Measurements from ENCODE around the gene MTMR3. TPM values are rescaled to one million over a fixed set of nuclear protein-coding genes. Genes with fewer than 3 reads are reported as not detected.
"Not testable (repeated sequence)": the region's sequence is repeated elsewhere in the genome, so short reads cannot be mapped to it uniquely, and the experiment has no call there.

MTMR3 gene
- total RNA-seq, 2 experiments from 2014 or later: 17.6 to 22.2 TPM

DNA sequence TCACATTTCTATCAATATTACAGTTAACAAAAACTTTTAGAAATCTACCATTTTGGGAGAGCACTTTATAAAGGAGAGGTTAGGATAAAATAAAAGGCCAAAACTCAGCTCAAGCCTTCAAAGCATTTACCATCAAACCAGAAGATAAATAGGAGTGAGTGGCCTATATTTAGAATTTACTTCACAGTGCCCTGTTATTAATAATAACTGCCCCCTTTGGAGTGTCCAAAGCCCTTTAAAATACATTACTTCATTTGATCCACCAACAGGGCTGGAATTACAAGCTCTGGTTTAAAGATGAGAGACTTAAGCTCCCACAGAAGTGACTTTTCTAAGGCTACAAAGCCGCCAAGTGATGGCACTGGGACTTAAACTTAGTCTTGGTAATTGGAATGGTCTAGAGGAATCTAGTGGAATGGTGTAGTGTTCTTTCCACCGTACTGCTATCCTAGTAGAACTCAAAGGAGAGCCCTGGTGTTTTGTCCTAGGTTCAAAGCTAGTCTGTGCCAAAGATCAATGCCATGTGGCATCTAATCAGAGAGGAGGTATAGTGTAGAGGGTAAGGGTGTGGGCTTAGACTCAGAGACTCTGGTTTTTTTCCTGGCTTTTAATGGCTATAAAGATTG is 21.2 kb upstream of the MTMR3 start:
- no peaks in the 10 kb centered on the region for H3K36me3 ChIP-seq (ENCODE audit: insufficient read depth, low read length)
- intact Hi-C loops (cut with micrococcal nuclease; ENCODE audit: unreplicated experiment): no loop called here
- no peak for DNase-seq (ENCODE audit: low spot score)
- ChIA-PET CTCF (ENCODE audit: unreplicated experiment) (no interaction called here), POLR2A (interaction anchor here (0.6 to 1.4 kb wide), 3 partner anchors 15 to 1122 kb away, joined by 3 to 10 read pairs (median 3); no protein-coding TSS in a partner anchor)
- H3K27ac ChIP-seq (ENCODE audit: low read depth, low read length, poor library complexity, severe bottlenecking): no peak overlapping the region
- H3K9me2 ChIP-seq (ENCODE audit: insufficient read depth, low read length): no peaks in the 10 kb centered on the region
- no peaks in the 10 kb centered on the region for H4K20me1 ChIP-seq (ENCODE audit: insufficient read depth, low read length)
- H3K9me3 ChIP-seq (ENCODE audit: low read length): no peaks in the 10 kb centered on the region
- no peak overlapping the region for H3K4me2 ChIP-seq (ENCODE audit: low read length)
- no peak for TF ChIP-seq EZH2phosphoT487 (IDR thresholded peaks at IDR 0.05; ENCODE audit: borderline replicate concordance, low read depth, low read length)
- TF ChIP-seq, protein P1, sequence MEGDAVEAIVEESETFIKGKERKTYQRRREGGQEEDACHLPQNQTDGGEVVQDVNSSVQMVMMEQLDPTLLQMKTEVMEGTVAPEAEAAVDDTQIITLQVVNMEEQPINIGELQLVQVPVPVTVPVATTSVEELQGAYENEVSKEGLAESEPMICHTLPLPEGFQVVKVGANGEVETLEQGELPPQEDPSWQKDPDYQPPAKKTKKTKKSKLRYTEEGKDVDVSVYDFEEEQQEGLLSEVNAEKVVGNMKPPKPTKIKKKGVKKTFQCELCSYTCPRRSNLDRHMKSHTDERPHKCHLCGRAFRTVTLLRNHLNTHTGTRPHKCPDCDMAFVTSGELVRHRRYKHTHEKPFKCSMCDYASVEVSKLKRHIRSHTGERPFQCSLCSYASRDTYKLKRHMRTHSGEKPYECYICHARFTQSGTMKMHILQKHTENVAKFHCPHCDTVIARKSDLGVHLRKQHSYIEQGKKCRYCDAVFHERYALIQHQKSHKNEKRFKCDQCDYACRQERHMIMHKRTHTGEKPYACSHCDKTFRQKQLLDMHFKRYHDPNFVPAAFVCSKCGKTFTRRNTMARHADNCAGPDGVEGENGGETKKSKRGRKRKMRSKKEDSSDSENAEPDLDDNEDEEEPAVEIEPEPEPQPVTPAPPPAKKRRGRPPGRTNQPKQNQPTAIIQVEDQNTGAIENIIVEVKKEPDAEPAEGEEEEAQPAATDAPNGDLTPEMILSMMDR (conservative IDR thresholded peaks at IDR 0.05; ENCODE audit: low read length): no peak
- no peaks in the 10 kb centered on the region for H3K4me1 ChIP-seq (ENCODE audit: insufficient read depth, low read length, poor library complexity, severe bottlenecking)
- no peak overlapping the region for H2AFZ ChIP-seq (ENCODE audit: low read length)
- BruUV-seq (replicated peaks): no TSS peak
- no peak overlapping the region for H3K4me3 ChIP-seq (ENCODE audit: low read depth, low read length, poor library complexity, severe bottlenecking)
- H3K79me2 ChIP-seq (ENCODE audit: insufficient read depth, low read depth, low read length): no peaks in the 10 kb centered on the region

DNA sequence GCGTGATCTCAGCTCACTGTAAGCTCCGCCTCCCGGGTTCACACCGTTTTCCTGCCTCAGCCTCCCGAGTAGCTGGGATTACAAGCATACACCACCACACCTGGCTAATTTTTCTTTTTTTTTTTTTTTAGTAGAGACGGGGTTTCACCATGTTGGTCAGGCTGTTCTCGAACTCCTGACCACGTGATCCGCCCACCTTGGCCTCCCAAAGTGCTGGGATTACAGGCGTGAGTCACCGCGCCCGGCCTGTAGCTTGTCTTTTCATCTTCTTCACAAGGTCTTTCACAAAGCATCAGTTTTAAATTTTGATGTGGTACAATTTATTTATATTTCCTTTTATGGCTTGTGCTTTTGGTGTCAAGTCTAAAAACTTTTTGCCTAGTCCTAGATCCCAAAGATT is 17.4 kb upstream of the MTMR3 start:
- H3K4me1 ChIP-seq (ENCODE audit: insufficient read depth, low read length, poor library complexity, severe bottlenecking); intact Hi-C loops (cut with micrococcal nuclease; ENCODE audit: unreplicated experiment); H3K27ac ChIP-seq (ENCODE audit: low read depth, low read length, poor library complexity, severe bottlenecking); H4K20me1 ChIP-seq (ENCODE audit: insufficient read depth, low read length); H3K36me3 ChIP-seq (ENCODE audit: insufficient read depth, low read length); CTCF ChIA-PET (ENCODE audit: unreplicated experiment); H2AFZ ChIP-seq (ENCODE audit: low read length); H3K4me2 ChIP-seq (ENCODE audit: low read length); H3K9me2 ChIP-seq (ENCODE audit: insufficient read depth, low read length); H3K79me2 ChIP-seq (ENCODE audit: insufficient read depth, low read depth, low read length); H3K9me3 ChIP-seq (ENCODE audit: low read length); BruUV-seq (replicated peaks); H3K4me3 ChIP-seq (ENCODE audit: low read depth, low read length, poor library complexity, severe bottlenecking); DNase-seq (ENCODE audit: low spot score): not testable (repeated sequence)
- POLR2A ChIA-PET: interaction anchor here (0.7 kb wide), 1 partner anchor 113 kb away, joined by 3 read pairs; no protein-coding TSS in a partner anchor

DNA sequence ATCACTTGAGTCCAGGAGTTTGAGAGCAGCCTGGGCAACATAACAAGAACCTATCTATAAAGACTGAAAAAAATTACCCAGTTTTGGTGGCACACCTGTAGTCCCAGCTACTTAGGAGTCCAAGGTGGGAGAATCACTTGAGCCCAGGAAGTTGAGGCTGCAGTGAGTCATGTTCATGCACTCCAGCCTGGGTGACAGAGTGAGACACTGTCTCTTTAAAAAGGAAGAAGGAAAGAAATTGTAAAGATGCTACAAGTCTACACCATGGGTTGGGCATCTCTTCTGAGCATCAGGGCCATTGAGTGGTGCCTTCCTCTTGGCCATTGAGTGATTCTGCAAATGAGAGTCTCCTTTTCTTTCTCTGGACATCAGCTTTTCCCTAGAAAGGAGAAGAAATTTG is 15.7 kb upstream of the MTMR3 start:
- TF ChIP-seq, protein P1 (conservative IDR thresholded peaks at IDR 0.05; ENCODE audit: low read length): no peak
- no peak for TF ChIP-seq EZH2phosphoT487 (IDR thresholded peaks at IDR 0.05; ENCODE audit: borderline replicate concordance, low read depth, low read length)
- H3K36me3 ChIP-seq (ENCODE audit: insufficient read depth, low read length): no peaks in the 10 kb centered on the region
- CTCF ChIA-PET (ENCODE audit: unreplicated experiment): no interaction called here
- no peaks in the 10 kb centered on the region for H3K9me2 ChIP-seq (ENCODE audit: insufficient read depth, low read length)
- no TSS peak for BruUV-seq (replicated peaks)
- POLR2A ChIA-PET: no interaction called here
- H3K4me3 ChIP-seq (ENCODE audit: low read depth, low read length, poor library complexity, severe bottlenecking): no peak overlapping the region
- intact Hi-C loops (cut with micrococcal nuclease; ENCODE audit: unreplicated experiment): no loop called here
- H3K79me2 ChIP-seq (ENCODE audit: insufficient read depth, low read depth, low read length): no peaks in the 10 kb centered on the region
- H4K20me1 ChIP-seq (ENCODE audit: insufficient read depth, low read length): no peaks in the 10 kb centered on the region
- H3K27ac ChIP-seq (ENCODE audit: low read depth, low read length, poor library complexity, severe bottlenecking): no peak overlapping the region
- H2AFZ ChIP-seq (ENCODE audit: low read length): no peak overlapping the region
- H3K9me3 ChIP-seq (ENCODE audit: low read length): no peaks in the 10 kb centered on the region
- H3K4me1 ChIP-seq (ENCODE audit: insufficient read depth, low read length, poor library complexity, severe bottlenecking): no peaks in the 10 kb centered on the region
- no peak overlapping the region for H3K4me2 ChIP-seq (ENCODE audit: low read length)
- no peak for DNase-seq (ENCODE audit: low spot score)

Data from OCI-LY7 (cell line).